Cardiac atrium fibroblast (primary cell): Measurements from ENCODE around the gene MARCHF3. TPM values are rescaled to one million over a fixed set of nuclear protein-coding genes. Genes with fewer than 3 reads are reported as not detected.

Experiments used
- total RNA-seq: library from RNA; depleted of rRNA; stranded (reverse); fragments of >200 nt; gene quantifications from 2 replicates; pipeline ENCODE4 v1.2.3, GENCODE V29; 2015

MARCHF3 gene
- 9.0 and 29.5 TPM in 2 replicates for total RNA-seq

GRCh38 chr5:127030259-127031146 is at the start of gene MARCHF3:
Gene MARCHF3, minus strand, starts transcription at chr5:127030558. Its CDS starts 112,387 bp downstream, at chr5:126918171.

GRCh38 chr5:127072861-127073846 is 42.8 kb upstream of the MARCHF3 start, which contains the start of gene C5orf63:
Gene C5orf63, minus strand, starts transcription at chr5:127073502. Its CDS starts 14,507 bp downstream, at chr5:127058995.

Other genes with a start within 250 kb of the MARCHF3 start
- 0.97 and 1.6 TPM in 2 replicates for gene C5orf63, start 42.9 kb upstream of the MARCHF3 start, total RNA-seq